ENCODE measurements around the gene CNGA3. TPM values are rescaled to one million over a fixed set of nuclear protein-coding genes. Genes with fewer than 3 reads are reported as not detected.

The CNGA3 gene
- total and polyA plus RNA-seq, 10 of the 15 experiments (the other 5 are each of a cell fraction or from before 2014, with no cell fraction given): not detected

GRCh38 chr2:98416383-98417159, 70.3 kb downstream of the CNGA3 start:
- 97% methylated on average over 2 of the region's 2 CpGs for WGBS (ENCODE audit: insufficient coverage, insufficient replicate concordance, low lambda C conversion rate, missing lambda C conversion rate)
- Histone ChIP-seq H3K27ac (ENCODE audit: control insufficient read depth, insufficient read depth) (no peak overlapping the region), H4K20me1 (ENCODE audit: control insufficient read depth, insufficient read depth) (no peaks in the 10 kb centered on the region), H3K9ac (ENCODE audit: control insufficient read depth, insufficient read depth, low read length) (no peak overlapping the region), H3K27me3 (replicated peaks in 1 of 2; ENCODE audit: control insufficient read depth in 2 of 2, insufficient read depth in 2 of 2, low read length in 1 of 2) (no peaks in the 10 kb centered on the region), H2AFZ (ENCODE audit: control insufficient read depth, low read depth, low read length) (no peak overlapping the region), H3K4me3 (no peak overlapping the region), H3K4me2 (ENCODE audit: control insufficient read depth, insufficient read depth) (no peak overlapping the region), H3K9me3 (replicated peaks; ENCODE audit: control insufficient read depth, insufficient read depth, low read length) (peaks cover 6% of the 10 kb centered on the region; the same call in 2 of the 3 replicates), H3K4me1 (ENCODE audit: control insufficient read depth, insufficient read depth, low read length) (no peaks in the 10 kb centered on the region; the same call in 1 of the 2 replicates), H3K79me2 (ENCODE audit: control insufficient read depth, insufficient read depth, low read length) (no peaks in the 10 kb centered on the region), H3K36me3 (ENCODE audit: control insufficient read depth in 2 of 2, insufficient read depth in 2 of 2, low read length in 1 of 2) (no peaks in the 10 kb centered on the region)
- in situ Hi-C loops (cut with MboI): loop anchor here (10.0 to 25.0 kb wide), 2 partner anchors 418 to 646 kb away; no protein-coding TSS in a partner anchor
- DNase-seq (ENCODE audit: low read depth, low spot score) (no peak), ATAC-seq (no peak), FAIRE-seq (no peak)
- intact Hi-C loops (cut with micrococcal nuclease; ENCODE audit: unreplicated experiment): no loop called here
- BruUV-seq (replicated peaks): no TSS peak
- RAD21 ChIA-PET (ENCODE audit: unreplicated experiment): no interaction called here
- TF ChIP-seq CREM (IDR thresholded peaks at IDR 0.05; ENCODE audit: low read depth) (no peak), MAX (IDR thresholded peaks at IDR 0.05; ENCODE audit: low read depth, low read length) (no peak), CHD2 (IDR thresholded peaks at IDR 0.05; ENCODE audit: borderline replicate concordance, low read depth, low read length) (no peak), HCFC1 (IDR thresholded peaks at IDR 0.05; ENCODE audit: low read length) (no peak), RBBP5 (conservative IDR thresholded peaks at IDR 0.05) (no peak)
- CTCF ChIA-PET: interaction anchor here (1.3 to 1.8 kb wide), 3 partner anchors 9 to 153 kb away, joined by 3 to 5 read pairs (median 5); no protein-coding TSS in a partner anchor
- POLR2A ChIA-PET: interaction anchor here (0.6 kb wide), 1 partner anchor 9 kb away, joined by 5 read pairs; no protein-coding TSS in a partner anchor
- SMC1A ChIA-PET (ENCODE audit: uncharacterized antibody, unreplicated experiment): interaction anchor here (1.0 to 1.8 kb wide), 6 partner anchors 9 to 89 kb away, joined by 3 to 5 read pairs (median 4); no protein-coding TSS in a partner anchor

GRCh38 chr2:98419544-98419943, 73.3 kb downstream of the CNGA3 start:
- Histone ChIP-seq H4K20me1 (ENCODE audit: control insufficient read depth, insufficient read depth) (no peaks in the 10 kb centered on the region), H3K27ac (ENCODE audit: control insufficient read depth, insufficient read depth) (no peak overlapping the region), H3K36me3 (ENCODE audit: control insufficient read depth in 2 of 2, insufficient read depth in 2 of 2, low read length in 1 of 2) (no peaks in the 10 kb centered on the region), H3K9me3 (replicated peaks; ENCODE audit: control insufficient read depth, insufficient read depth, low read length) (peaks cover 9% of the 10 kb centered on the region; the same call in 2 of the 3 replicates), H2AFZ (ENCODE audit: control insufficient read depth, low read depth, low read length) (no peak overlapping the region), H3K79me2 (ENCODE audit: control insufficient read depth, insufficient read depth, low read length) (no peaks in the 10 kb centered on the region), H3K4me3 (no peak overlapping the region), H3K9ac (ENCODE audit: control insufficient read depth, insufficient read depth, low read length) (no peak overlapping the region), H3K4me2 (ENCODE audit: control insufficient read depth, insufficient read depth) (no peak overlapping the region), H3K4me1 (ENCODE audit: control insufficient read depth, insufficient read depth, low read length) (no peaks in the 10 kb centered on the region), H3K27me3 (replicated peaks in 1 of 2; ENCODE audit: control insufficient read depth in 2 of 2, insufficient read depth in 2 of 2, low read length in 1 of 2) (no peaks in the 10 kb centered on the region)
- 22% methylated on average over 2 of the region's 2 CpGs for WGBS (ENCODE audit: insufficient coverage, insufficient replicate concordance, low lambda C conversion rate, missing lambda C conversion rate)
- in situ Hi-C loops (cut with MboI): loop anchor here (10.0 to 25.0 kb wide), 2 partner anchors 415 to 643 kb away; no protein-coding TSS in a partner anchor
- RAD21 ChIA-PET (ENCODE audit: unreplicated experiment): interaction anchor here (0.9 to 1.7 kb wide), 2 partner anchors 27 to 51 kb away, joined by 4 to 5 read pairs; no protein-coding TSS in a partner anchor
- ATAC-seq (no peak), DNase-seq (ENCODE audit: low read depth, low spot score) (no peak), FAIRE-seq (no peak)
- intact Hi-C loops (cut with micrococcal nuclease; ENCODE audit: unreplicated experiment): no loop called here
- CTCF ChIA-PET: no interaction called here
- SMC1A ChIA-PET (ENCODE audit: uncharacterized antibody, unreplicated experiment): interaction anchor here (1.0 to 1.6 kb wide), 2 partner anchors 9 to 27 kb away, joined by 3 to 8 read pairs; no protein-coding TSS in a partner anchor
- POLR2A ChIA-PET: no interaction called here
- no TSS peak for BruUV-seq (replicated peaks)
- TF ChIP-seq RFX5 (IDR thresholded peaks at IDR 0.05; ENCODE audit: low read depth, low read length) (no peak), CREB1 (IDR thresholded peaks at IDR 0.05; ENCODE audit: low read depth) (no peak), ZNF622 (IDR thresholded peaks at IDR 0.05) (no peak), ZNF207 (IDR thresholded peaks at IDR 0.05; ENCODE audit: borderline replicate concordance) (no peak), ZZZ3 (IDR thresholded peaks at IDR 0.05; ENCODE audit: control insufficient read depth, insufficient read length, low read depth) (no peak), CEBPZ (IDR thresholded peaks at IDR 0.05; ENCODE audit: low read depth, low read length) (no peak), IKZF1 (conservative IDR thresholded peaks at IDR 0.05) (no peak), SMARCA5 (IDR thresholded peaks at IDR 0.05) (no peak), MXI1 (IDR thresholded peaks at IDR 0.05; ENCODE audit: low read depth, low read length) (no peak), KAT2A (conservative IDR thresholded peaks at IDR 0.05; ENCODE audit: control insufficient read depth, low read depth, low read length) (no peak)
